AG04450 (cell line): ENCODE results near the gene EHD2. TPM values are rescaled to one million over a fixed set of nuclear protein-coding genes. Genes with fewer than 3 reads are reported as not detected.

Experiments used
- CTCF ChIA-PET: fragments of 300-600, 350-600 bp; formaldehyde crosslinking; extraction: SDS; loops from one replicate; lab custom pipeline; 2022; ENCODE audit warnings: antibody characterized with exemption, inconsistent platforms; lab: Charles Lee
- POLR2A ChIA-PET: fragments of 350-600 bp; formaldehyde crosslinking; extraction: SDS; loops from one replicate; lab custom pipeline; 2021; ENCODE audit warnings: antibody characterized with exemption, inconsistent platforms; lab: Yijun Ruan, JAX
- DNase-seq: peaks from one replicate; pipeline ENCODE4 v3.0.0-alpha.2; 2011; ENCODE audit warnings: low read depth, low spot score
- H3K27ac ChIP-seq: one replicate; pipeline ENCODE4 v1.5.1; 2012; ENCODE audit warnings: low read depth, low read length, control low read depth
- H3K27me3 ChIP-seq: one replicate; pipeline ENCODE4 v1.6.0; 2012; ENCODE audit warnings: low read length; ENCODE audit not compliant: control insufficient read depth, insufficient read depth
- H3K4me3 ChIP-seq: 2 replicates; pipeline ENCODE4 v1.5.1; 2011; ENCODE audit warnings: mild to moderate bottlenecking, low read depth, low read length, control low read depth
- H3K9me3 ChIP-seq: 2 replicates; pipeline ENCODE4 v1.5.1; 2012; ENCODE audit warnings: low read length; ENCODE audit not compliant: control insufficient read depth, insufficient read depth
- polyA plus RNA-seq: library from polyadenylated mRNA; depleted of rRNA; stranded (reverse); fragments of >200 nt; gene quantifications from 2 replicates; pipeline ENCODE4 v1.2.3, GENCODE V29; 2011
- TF ChIP-seq, protein P1 (sequence below): IDR thresholded peaks from 2 replicates; pipeline ENCODE4 v1.5.1; 2011; ENCODE audit warnings: low read depth, low read length, control low read depth, inconsistent platforms

Gene EHD2
- polyA plus RNA-seq, 1 experiment, result 84.0 TPM

DNA sequence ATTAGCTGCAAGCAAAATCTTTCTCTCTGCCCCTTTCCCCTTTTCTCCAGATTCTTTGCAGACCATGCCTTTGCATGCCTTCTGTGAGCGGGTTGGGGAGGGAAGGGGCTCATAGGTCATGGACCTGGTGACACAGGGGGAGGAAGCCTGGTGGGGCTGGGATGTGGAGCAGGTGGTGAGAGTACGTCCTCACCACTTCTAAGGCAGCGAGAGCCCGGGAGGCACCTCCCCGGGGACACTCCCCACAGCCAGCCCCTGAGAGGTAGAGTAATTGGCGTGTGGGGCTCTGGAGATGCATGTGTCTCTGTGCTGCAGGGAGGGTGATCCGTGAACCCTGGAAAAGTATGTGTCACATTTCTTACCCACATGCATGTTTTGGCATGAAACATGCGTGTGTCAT is 42.5 kb upstream of the EHD2 start:
- Histone ChIP-seq H3K9me3 (no peaks in the 10 kb centered on the region), H3K27me3 (no peaks in the 10 kb centered on the region), H3K4me3 (no peak overlapping the region), H3K27ac (no peak overlapping the region)
- CTCF ChIA-PET, result interaction anchor here (1.2 kb wide), 1 partner anchor 155 kb away, joined by 6 read pairs; the partner anchor contains the start of gene NAPA
- POLR2A ChIA-PET, result no interaction called here
- DNase-seq, result no peak
- TF ChIP-seq, protein P1, sequence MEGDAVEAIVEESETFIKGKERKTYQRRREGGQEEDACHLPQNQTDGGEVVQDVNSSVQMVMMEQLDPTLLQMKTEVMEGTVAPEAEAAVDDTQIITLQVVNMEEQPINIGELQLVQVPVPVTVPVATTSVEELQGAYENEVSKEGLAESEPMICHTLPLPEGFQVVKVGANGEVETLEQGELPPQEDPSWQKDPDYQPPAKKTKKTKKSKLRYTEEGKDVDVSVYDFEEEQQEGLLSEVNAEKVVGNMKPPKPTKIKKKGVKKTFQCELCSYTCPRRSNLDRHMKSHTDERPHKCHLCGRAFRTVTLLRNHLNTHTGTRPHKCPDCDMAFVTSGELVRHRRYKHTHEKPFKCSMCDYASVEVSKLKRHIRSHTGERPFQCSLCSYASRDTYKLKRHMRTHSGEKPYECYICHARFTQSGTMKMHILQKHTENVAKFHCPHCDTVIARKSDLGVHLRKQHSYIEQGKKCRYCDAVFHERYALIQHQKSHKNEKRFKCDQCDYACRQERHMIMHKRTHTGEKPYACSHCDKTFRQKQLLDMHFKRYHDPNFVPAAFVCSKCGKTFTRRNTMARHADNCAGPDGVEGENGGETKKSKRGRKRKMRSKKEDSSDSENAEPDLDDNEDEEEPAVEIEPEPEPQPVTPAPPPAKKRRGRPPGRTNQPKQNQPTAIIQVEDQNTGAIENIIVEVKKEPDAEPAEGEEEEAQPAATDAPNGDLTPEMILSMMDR, result no peak

DNA sequence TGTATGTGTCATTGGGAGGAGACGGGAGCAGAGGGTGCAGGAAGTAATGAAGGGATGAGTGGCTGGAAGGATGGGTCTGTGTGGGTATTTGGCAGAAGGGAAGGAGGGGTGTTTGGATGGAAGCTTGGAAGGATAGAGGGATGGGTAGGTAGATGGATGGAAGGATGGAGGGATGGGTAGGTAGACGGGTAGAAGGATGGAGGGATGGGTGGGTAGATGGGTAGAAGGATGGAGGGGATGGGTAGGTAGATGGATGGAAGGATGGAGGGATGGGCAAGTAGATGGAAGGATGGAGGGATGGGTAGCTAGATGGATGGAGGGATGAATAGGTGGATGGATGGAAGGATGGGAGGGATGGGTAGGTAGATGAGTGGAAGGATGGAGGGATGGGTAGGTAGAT is 41.7 kb upstream of the EHD2 start:
- ChIA-PET POLR2A (no interaction called here), CTCF (interaction anchor here (1.2 kb wide), 1 partner anchor 156 kb away, joined by 6 read pairs; the partner anchor contains the start of gene NAPA)
- no peak for DNase-seq
- H3K27me3 ChIP-seq, result no peaks in the 10 kb centered on the region
- H3K4me3 ChIP-seq, result no peak overlapping the region
- no peaks in the 10 kb centered on the region for H3K9me3 ChIP-seq
- no peak overlapping the region for H3K27ac ChIP-seq
- TF ChIP-seq, protein P1, result no peak

DNA sequence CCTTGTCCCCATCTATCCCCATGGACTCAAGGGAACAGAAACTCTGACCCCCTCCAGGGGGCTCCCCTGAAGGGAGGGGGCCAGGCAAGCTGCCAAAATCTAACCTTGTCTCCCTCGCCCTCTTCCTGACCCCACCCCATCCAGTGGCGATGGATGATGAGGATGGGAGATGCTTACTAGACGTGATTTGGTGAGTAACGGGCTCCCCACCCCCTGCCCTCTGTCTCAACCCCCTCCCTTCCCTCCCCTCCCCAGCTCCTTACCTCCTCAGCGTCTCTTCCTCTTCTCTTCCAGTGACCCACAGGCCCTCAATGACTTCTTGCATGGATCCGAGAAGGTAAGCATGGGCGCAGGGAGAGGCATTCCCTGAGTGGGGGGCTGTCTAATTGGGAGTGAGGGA is 39.8 kb upstream of the EHD2 start:
- DNase-seq, result no peak
- H3K4me3 ChIP-seq, result no peak overlapping the region
- ChIA-PET CTCF (no interaction called here), POLR2A (no interaction called here)
- no peaks in the 10 kb centered on the region for H3K27me3 ChIP-seq
- no peak overlapping the region for H3K27ac ChIP-seq
- TF ChIP-seq, protein P1, result no peak
- H3K9me3 ChIP-seq, result no peaks in the 10 kb centered on the region

DNA sequence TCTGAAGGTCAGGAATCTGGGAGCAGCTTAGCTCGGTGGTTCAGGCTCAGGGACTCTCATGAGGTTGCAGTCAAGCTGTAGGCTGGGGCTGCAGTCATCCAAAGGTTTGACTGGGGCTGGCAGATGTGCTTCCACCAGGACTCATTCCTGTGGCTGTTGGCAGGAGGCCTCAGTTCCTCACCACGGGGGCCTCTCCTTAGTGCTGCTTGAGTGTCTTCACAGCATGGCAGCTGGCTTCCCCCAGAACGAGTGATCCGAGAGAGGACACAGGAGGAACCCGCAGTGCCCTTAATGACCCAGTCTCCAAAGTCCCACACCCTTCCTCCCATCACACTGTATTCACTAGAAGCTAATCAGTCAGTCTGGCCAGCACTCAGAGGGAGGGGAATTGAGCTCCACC is 38.7 kb upstream of the EHD2 start:
- ChIA-PET POLR2A (no interaction called here), CTCF (interaction anchor here (0.6 kb wide), 1 partner anchor 378 kb away, joined by 4 read pairs; no protein-coding TSS in a partner anchor)
- H3K27me3 ChIP-seq, result no peaks in the 10 kb centered on the region
- no peaks in the 10 kb centered on the region for H3K9me3 ChIP-seq
- H3K27ac ChIP-seq, result no peak overlapping the region
- no peak overlapping the region for H3K4me3 ChIP-seq
- TF ChIP-seq, protein P1, result no peak
- DNase-seq, result no peak

DNA sequence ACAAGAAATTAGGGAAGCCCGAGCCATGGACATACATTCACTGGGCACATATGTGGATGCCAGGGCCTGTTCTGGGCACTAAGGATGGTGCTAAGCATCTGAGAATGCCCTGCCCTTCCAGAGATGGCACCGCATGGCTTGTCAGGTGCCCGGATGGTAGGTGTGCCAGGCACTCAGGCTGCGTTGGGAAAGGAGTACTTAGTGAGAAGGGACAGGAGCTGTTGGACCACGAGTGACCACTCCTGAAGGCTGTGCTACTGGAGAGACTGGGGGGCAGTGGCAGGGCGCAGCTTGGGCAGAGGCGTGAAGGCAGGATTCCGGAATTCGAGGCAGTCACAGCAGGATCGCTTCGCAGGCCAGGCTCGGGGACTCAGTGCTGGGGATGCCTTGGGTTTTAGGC is 38.0 kb upstream of the EHD2 start:
- DNase-seq, result no peak
- TF ChIP-seq, protein P1, result no peak
- Histone ChIP-seq H3K27ac (no peak overlapping the region), H3K4me3 (no peak overlapping the region), H3K9me3 (no peaks in the 10 kb centered on the region; the same call in 1 of the 2 replicates), H3K27me3 (no peaks in the 10 kb centered on the region)
- ChIA-PET POLR2A (interaction anchor here (0.5 kb wide), 1 partner anchor 169 kb away, joined by 8 read pairs; no protein-coding TSS in a partner anchor), CTCF (interaction anchor here (0.6 kb wide), 1 partner anchor 379 kb away, joined by 4 read pairs; no protein-coding TSS in a partner anchor)
